Measurements from ENCODE around the gene CDK7.
A peak's percentile ranks its signal among the peaks of the same experiment; 100 is the strongest.
"Not testable (repeated sequence)": the region's sequence is repeated elsewhere in the genome, so short reads cannot be mapped to it uniquely, and the experiment has no call there.

CDK7 gene

DNA sequence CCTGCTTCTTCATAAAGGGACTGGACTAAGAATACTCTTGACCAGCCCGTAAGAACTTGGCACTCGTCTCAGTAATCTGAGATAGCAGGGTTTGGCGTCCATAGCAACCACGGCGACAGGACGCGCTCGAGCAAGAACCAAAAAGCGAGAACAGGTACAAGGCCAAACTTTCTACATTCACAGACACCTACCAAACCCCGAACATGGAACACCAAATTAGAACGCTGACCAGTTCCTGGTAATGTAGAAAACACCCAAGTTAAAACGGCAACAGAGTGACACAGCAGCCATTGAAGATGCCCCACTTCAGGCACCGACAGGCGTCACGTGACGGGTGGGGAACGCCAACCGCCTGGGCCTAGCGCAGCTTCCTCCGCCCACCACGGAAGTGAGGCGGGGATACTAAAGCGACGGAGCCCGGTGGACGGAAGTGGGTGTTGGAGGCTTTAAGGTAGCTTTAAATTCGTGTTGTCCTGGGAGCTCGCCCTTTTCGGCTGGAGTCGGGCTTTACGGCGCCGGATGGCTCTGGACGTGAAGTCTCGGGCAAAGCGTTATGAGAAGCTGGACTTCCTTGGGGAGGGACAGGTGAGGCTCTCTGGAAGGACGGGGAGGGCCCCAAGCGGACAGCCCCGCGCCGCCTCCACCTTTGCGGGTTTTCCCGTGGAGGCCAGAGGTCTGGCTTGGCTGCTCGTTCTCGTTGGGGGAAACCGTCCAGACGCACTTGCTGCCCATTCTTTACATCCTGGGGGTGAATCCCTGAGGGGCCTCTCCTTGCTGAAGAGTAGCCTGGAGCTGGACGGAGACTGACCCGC, at the start of gene CDK7:
Gene CDK7 (plus strand): TSS at position 430 of the 812 bp plus-strand sequence. CDS start 90 bp downstream, at position 520.
- peak; percentile 93 for DNase-seq

DNA sequence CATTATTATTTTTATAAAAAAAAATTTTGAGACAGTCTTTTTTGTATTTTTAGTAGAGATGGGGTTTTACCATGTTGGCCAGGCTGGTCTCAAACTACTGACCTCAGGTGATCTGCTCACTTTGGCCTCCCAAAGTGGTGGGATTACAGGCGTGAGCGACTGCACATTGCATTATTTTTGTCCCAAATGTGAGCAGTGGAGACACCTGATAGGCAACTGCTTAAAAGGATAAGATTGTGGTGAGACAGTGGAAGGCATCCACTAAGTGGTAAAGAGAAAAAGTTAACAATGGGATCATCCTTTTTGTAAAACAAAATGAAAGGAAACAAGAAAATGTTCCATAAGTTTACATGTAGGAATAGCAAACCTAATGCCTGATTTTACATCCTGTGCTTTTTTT, 47.3 kb upstream of the CDK7 start:
- no peak for DNase-seq

DNA sequence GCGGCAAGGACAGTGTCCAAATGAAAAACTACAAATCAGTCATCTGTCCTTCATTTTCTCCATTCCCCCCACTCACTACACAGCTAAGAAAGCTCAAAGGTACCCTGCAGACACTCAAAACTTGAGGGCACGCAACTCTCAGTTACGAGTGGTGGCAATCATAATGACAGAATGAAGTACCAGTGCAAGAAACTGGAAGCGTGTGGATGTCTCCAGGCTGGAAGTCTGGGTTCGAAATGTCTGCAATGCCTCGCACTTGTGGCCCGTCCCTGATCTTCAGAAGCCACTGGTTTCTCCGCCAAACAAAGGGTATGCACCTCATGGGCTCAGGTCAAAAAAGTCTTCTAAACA, 45.9 kb upstream of the CDK7 start:
- no peak for DNase-seq

DNA sequence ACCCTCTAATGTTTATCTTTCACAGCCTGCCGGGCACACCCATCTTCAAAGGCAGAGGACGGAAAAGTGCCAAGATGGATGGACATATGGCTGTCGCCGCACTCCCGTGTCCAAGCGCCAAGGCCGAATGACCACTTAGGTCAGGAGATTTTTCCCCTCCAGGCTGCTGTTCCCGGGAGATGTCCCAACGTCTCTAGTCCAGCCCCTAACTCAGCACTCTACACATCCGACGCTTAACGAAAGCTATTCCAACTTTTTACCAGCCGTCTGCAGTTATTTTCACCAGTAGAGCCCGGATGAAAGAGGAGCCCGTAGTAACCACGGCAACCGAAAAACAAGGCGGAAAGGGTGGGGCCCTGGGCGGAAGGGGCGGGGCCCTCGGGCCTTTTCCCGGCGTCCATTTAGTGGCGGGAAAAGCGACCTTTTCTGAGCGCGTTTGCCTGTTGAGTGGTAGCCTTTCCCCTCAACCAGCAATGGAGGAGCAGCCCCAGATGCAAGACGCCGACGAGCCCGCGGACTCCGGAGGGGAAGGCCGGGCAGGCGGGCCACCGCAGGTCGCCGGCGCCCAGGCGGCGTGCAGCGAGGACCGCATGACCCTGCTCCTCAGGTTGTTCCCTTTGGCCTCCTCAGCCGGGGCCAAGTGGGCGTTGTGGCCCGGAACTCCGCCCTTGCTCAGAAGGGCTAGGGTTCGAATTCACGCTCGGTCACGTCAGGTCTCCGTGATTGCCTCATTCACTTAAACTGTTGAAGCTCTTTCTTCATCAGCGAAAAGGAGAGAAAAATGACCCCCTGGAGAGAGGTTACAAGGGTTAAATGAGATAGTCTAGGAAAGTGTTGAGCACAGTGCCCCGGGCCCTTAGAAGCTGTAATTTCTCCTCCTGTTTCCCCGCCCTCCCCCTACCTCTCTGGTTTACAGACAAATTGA, 45.3 kb upstream of the CDK7 start, which contains the start of gene CENPH:
Gene CENPH (plus strand): TSS at position 422 of the 925 bp plus-strand sequence. CDS start 52 bp downstream, at position 474.
- peak; percentile 82 for DNase-seq

DNA sequence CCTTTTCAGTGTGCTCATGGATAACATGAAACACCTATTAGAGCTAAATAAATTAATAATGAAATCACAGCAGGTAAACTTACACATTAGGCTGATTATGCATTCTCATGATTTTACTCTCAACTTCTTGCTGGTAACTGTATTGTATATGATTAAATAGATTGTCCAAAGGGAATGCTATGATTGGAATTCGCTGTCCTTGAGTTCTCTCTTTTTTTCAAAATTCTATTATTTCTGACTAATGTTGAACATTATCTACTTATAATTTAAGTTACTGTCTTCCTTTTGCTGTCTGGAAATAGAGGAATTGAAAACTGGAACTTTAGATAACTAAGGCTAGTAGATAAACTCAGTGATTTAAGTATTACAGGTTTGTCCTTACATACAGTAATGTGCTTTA, 32.2 kb upstream of the CDK7 start:
- no peak for DNase-seq

DNA sequence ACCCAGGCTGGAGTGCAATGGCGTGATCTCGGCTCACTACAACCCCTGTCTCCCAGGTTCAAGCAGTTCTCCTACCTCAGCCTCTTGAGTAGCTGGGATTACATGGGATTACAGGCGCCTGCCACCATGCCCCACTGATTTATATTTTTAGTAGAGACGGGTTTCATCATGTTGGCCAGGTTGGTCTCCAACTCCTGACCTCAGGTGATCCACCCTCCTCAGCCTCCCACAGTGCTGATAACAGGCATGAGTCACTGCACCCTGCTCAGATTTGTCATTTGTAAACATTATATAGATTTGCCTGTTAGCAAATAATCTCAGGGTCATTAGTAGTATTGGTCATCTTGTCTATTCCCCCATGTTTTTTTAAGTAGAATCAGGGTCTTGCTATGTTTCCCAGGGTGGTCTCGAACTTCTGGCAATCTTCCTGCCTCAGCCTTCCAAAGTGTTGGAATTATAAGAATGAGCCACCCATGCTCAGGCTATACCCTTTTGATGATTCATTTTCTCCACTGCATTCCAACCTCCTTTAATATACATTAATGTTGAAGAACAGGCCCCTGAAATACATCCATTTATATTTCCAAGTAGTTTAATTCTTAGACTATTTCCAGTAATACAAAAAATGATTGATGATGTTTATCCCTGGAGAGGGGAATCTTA, 28.0 kb upstream of the CDK7 start:
- DNase-seq, result peak; percentile 40

DNA sequence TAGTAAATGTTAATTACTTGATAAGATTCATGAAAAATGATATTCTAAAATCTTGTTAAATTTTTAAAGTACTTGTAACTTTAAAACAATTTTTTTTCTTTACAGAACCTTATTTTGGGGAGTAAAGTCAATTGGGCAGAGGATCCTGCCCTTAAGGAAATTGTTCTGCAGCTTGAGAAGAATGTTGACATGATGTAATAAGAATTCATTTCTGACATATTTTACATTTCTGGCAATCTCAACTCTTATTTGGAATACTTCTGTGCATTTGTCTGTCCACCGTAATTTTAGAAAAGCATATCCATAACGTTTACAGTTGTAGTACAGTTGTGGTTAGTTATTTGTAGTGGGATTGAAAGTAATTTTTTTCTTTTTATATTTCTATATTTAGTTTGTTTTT, 25.1 kb upstream of the CDK7 start:
- no peak for DNase-seq

DNA sequence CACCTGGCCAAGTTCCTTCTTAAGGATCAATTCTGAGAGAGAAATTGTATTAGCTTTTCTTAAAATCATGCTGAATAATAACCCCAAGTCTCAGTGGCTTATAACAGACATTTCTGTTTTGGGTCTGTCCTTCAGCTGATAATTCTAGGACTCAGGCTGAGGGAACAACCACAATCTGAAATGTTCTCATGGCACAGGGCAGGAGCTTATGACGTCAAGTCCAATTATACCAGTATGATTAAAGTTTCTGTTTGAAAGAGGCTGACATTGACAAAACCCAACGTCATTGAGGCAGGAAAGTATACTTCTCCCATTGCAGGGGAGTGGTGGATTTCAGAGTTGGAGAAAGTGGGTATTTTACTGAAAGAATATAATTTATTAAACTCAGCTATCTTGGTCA, 23.5 kb upstream of the CDK7 start:
- DNase-seq, result no peak

DNA sequence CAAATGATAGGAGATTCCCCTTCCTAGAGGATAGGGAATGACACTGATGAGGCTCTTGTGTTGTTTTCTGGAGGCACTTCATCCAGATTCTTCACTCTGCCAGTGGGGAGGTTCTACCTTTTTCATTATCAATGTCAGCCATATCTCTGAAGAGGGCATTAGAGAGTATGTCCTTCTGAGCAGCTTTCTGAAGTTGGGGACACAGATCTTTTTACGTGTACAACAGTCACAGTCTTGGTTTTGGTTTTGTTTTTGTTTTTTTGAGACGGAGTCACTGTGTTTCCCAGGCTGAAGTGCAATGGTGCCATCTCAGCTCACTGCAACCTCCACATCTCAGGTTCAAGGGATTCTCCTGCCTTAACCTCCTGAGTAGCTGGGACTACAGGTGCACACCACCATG, 22.7 kb upstream of the CDK7 start:
- DNase-seq, result no peak

DNA sequence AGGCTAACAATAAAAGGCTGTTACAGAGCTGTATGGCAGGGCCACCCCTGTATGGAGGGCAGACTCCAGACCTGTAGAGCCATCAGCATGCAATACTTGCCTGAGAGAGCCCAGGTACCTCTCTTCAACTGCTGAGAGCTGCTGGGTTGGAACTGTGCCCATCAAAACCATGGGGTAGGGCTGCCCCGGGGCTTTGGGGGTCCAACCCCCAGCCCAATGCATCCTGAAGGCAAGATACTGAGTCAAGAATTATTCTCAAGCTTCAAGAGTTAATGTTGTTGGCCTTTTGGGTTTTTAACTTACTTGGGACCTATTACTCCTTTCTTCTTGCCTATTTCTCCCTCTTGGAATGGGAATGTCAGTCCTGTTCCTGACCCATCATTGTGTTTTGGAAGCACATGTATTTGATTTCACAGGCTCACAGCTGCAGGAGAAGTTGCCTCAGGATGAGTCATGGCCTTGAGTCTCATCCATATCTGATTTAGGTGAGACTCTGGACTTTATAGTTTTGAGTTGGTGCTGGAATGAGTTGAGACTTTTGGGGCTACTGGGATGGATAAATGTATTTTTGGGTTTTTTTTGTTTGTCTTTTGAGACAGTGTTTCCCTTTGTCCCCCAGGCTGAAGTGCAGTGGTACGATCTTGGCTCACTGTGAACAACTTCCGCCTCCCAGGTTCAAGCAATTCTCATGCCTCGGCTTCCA, 21.0 kb upstream of the CDK7 start:
- DNase-seq, result peak; percentile 56

DNA sequence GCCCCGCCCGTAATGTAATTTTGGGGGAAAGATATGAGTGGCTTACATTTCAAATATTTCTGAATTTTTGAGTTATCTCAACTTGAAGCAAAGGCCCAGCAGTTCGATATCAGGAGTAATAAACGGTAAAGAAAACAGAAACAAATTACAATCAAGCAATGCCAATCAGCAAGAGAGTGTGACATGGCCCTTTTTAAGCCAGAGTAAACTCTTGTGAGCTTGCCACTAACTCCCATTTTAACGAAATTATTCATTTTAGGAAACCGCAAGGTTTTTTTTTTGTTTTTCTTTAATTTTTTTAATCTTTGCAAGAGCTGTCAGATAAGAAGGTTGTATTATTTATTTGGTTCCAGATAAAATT, 17.6 kb upstream of the CDK7 start:
- DNase-seq, result no peak

DNA sequence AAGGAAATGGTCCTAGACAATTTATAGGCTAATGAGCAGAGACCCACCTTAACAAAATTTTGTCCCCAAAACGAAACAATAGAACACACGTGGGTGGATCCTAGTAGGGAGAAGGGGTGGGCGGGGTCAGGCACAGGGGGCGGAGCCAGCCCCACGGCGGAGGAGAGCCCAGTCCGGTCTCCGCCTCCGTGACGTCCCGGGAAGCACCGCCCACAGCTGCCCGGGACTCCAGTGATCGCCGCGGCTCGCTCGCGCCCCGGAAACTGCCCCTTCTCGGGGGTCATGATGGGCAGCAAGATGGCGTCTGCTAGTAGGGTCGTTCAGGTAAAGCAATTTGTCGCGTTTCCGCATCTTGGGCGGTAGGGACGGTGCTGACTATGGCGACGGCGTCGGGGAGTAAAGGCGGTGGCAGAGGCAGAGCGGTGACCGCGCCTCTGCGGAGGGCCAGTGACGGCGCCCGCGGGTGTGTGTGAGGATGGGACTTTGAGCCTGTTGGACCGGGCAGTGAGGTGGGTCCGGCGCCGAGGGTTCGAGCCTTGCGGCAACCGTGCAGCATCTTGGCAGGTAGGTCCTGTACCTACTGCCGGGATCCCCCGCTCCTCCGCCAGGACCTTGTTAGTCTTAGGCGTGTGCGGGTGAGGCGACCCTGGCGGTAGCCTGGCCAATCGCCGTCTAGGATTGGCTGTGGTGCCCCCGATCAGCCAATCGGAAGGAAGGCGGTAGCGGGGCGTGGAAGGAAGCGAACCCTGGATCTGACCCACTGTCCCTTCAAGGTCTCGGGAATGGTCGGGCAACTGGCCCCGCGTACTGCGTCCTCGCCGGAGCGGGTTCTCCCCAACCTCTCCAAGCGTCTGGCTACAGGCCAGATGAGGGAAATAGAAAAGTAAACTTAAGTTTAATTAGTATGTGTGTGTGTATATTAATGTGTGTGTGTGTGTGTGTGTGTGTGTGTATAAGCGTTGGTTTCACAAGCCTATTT, 16.8 kb upstream of the CDK7 start:
- peak; percentile 90 for DNase-seq

DNA sequence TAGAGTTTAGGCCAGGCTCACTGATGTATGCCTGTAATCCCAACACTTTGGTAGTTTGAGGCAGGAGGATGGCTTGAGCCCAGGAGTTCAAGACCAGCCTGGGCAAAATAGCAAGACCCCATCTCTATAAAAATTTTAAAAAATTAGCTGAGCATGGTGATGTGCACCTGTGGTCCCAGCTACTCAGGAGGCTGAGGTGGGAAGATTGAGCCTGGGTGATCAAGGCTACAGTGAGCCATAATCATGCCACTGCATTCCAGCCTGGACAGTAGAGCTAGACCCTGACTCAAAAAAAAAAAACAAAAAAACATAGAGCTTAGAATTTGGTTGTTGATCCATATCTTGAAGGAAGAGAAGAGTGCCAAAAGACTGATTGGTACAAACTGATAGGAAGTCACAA, 14.7 kb upstream of the CDK7 start:
- no peak for DNase-seq

DNA sequence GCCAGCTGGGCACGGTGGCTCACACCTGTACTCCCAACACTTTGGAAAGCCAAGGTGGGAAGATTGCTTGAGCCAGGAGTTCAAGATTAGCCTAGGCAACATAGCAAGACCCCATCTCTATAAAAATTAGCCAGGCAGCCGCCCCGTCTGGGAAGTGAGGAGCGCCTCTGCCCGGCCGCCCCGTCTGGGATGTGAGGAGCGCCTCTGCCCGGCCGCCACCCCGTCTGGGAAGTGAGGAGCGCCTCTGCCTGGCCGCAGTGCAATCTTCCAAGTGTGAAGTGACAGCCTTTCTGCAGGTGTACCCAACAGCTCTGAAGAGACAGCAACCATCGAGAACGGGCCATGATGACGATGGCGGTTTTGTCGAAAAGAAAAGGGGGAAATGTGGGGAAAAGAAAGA, 14.3 kb upstream of the CDK7 start:
- DNase-seq, result not testable (repeated sequence)

DNA sequence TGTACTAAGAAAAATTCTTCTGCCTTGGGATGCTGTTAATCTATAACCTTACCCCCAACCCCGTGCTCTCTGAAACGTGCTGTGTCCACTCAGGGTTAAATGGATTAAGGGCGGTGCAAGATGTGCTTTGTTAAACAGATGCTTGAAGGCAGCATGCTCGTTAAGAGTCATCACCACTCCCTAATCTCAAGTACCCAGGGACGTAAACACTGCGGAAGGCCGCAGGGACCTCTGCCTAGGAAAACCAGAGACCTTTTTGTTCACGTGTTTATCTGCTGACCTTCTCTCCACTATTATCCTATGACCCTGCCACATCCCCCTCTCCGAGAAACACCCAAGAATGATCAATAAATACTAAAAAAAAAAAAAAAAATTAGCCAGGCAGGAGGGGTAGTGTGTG, 13.9 kb upstream of the CDK7 start:
- not testable (repeated sequence) for DNase-seq

DNA sequence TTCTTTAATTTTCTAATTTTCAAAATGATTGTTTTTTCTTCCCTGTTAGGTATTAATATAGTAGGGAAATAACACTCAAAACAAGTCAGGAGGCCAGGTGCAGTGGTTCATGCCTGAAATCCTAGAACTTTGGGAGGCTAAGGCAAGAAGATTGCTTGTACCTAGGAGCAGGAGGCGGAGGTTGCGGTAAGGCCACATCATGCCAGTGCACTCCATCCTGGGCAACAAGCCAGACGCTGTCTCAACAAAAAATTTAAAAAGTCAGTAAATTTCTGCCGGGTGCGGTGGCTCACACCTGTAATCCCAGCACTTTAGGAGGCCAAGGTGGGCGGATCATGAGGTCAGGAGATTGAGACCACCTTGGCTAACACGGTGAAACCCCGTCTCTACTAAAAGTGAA, 10.2 kb upstream of the CDK7 start:
- DNase-seq, result no peak

DNA sequence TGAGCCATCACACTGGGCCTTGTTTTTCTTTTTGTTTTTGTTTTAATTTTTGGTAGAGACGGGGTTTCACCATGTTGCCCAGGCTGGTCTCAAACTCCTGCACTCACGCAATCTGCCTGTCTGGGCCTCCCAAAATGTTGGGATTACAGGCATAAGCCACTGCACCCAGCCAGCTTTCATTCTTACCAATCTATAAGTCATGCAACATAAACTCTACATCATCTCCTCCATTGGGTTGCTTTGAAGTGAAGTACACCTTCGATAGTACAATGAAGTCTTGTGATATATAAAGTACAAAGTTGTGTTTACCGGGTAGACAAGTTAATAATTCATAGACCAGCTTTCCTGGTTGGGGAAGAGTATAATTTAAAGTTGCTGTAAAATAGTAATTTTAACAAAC, 8.8 kb upstream of the CDK7 start:
- DNase-seq, result no peak

DNA sequence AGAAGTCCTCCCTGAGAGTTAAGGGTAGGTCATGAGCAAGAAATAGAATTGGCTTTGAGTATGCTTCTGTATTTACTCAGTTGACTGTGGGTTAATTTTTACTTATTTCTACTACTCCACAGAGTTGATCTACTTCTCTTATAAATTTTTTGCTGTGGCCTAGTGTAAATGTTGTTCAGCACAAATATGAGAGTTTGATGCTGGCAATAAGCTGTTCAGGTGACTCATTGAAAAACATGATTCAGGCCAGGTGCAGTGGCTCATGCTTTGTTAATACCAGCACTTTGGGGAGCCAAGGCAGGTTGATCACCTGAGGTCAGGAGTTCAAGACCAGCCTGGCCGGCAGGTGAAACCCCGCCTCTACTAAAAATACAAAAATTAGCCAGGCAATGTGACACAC, 4.5 kb upstream of the CDK7 start:
- no peak for DNase-seq

DNA sequence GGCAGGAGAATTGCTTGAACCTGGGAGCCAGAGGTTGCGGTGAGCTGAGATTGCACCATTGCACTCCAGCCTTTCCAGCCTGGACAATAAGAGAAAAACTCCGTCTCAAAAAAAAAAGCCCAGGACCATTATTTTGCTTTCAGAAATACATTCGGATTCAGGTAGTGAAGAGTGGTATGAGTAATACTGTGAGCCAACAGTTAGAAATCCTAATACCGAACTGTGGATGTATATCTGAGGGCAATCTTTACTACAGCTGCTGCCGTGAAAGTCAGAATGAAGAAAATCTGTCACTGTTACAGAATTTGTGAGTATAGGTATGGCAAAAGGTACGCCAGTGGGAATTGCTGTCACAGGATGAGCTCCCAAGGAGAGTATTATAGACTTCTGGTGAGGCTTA, 3.4 kb upstream of the CDK7 start:
- no peak for DNase-seq

DNA sequence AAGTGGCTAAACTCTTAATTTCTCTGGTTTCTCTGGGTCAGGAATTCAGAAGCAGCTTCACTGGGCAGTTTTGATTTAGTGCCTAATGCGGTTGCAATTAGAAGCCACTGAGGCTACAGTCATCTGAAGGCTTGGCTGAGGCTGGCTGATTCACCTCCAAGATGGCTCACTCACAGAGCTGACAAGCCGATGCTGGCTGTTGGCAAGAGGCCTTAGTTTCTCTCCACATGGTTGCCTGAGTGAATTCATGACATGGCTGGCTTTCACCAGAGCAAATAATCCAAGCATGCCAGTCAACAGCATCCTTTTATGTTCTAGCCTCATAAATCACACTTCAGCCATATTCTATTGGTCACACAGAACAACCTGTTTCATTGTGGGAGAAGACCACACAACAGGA, 2.8 kb upstream of the CDK7 start:
- no peak for DNase-seq

DNA sequence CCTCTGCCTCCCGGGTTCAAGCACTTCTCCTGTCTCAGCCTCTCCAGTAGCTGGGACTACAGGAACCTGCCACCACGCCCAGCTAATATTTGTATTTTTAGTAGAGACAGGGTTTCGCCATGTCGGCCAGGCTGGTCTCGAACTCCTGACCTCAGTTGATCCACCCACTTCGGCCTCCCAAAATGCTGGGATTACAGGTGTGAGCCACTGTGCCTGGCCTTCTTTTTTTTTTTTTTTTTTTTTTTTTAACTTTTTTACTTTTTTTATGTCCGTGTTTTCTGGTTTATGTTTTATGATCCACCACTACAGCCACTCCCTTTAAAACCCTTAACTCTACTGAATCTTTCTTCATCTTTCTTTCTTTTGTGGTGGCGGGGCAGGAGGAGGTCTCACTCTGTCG, 2.0 kb downstream of the CDK7 start:
- not testable (repeated sequence) for DNase-seq

DNA sequence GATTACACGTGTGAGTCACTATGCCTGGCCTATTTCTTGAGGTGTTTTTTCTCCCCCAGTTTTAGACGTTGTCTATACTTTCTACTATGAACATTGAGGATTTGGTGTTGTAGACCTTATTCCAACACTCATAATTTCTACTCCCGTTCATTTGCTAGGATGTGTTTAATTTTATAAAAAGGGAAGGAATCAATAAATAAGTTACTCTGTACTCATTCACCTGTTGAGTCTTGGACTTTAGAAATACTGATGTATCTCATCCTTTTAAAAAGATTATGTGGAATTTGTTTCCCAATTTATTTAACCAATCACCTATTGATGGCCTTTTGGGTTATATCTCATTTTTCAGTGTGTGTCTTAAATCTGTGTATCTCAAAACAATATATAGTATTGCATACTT, 3.2 kb downstream of the CDK7 start:
- DNase-seq, result no peak
